CD14-positive monocyte (primary cell): Measurements from ENCODE around the gene SYNE3. TPM values are rescaled to one million over a fixed set of nuclear protein-coding genes. Genes with fewer than 3 reads are reported as not detected.

Source experiments
- DNase-seq, 3 donors: peaks; one replicate each; pipeline ENCODE4 v3.0.0-alpha.2; 2011 to 2022
- H2AFZ ChIP-seq: 2 replicates; pipeline ENCODE4 v1.6.0; 2012; ENCODE audit warnings: mild to moderate bottlenecking, low read depth, low read length, inconsistent platforms; ENCODE audit not compliant: insufficient read depth, poor library complexity, severe bottlenecking
- H3K27ac ChIP-seq, 2 donors: 1 replicate in 1 of 2; 2 replicates in 1 of 2; pipeline ENCODE4 v1.5.1; 2012 to 2013; ENCODE audit warnings: low read length in 2 of 2, control low read depth in 1 of 2, inconsistent platforms in 1 of 2, low read depth in 1 of 2, mild to moderate bottlenecking in 1 of 2
- H3K27me3 ChIP-seq, 2 donors: one replicate each; pipeline versions ENCODE4 v1.6.0 to v1.6.1; 2011 to 2013; ENCODE audit warnings: low read length in 2 of 2; ENCODE audit not compliant: control insufficient read depth in 2 of 2, insufficient read depth in 2 of 2
- H3K36me3 ChIP-seq, 2 donors: replicated peaks in 1 of 2; 1 replicate in 1 of 2; 2 replicates in 1 of 2; pipeline versions ENCODE4 v1.5.1 to v1.6.1; 2012 to 2013; ENCODE audit warnings: low read length in 2 of 2, control low read depth in 1 of 2, inconsistent platforms in 1 of 2, mild to moderate bottlenecking in 1 of 2; ENCODE audit not compliant: insufficient read depth in 2 of 2, control insufficient read depth in 1 of 2
- H3K4me1 ChIP-seq, 2 donors: 1 replicate in 1 of 2; 2 replicates in 1 of 2; pipeline versions ENCODE4 v1.5.1 to v1.6.1; 2012 to 2013; ENCODE audit warnings: low read length in 2 of 2, control low read depth in 1 of 2, inconsistent platforms in 1 of 2, mild to moderate bottlenecking in 1 of 2, moderate library complexity in 1 of 2; ENCODE audit not compliant: insufficient read depth in 2 of 2, control insufficient read depth in 1 of 2
- H3K4me2 ChIP-seq: replicated peaks from 2 replicates; pipeline ENCODE3; 2012; ENCODE audit warnings: low read length, moderate library complexity, mild to moderate bottlenecking; ENCODE audit not compliant: poor library complexity, severe bottlenecking; ENCODE audit errors: extremely low read depth
- H3K4me3 ChIP-seq, 3 experiments: fragments of 200-600 bp in 1 of 3; sonication (generic) in 1 of 3; replicated peaks in 1 of 3; 1 replicate in 2 of 3; 2 replicates in 1 of 3; pipeline ENCODE4 v1.5.1; 2011 to 2013; ENCODE audit warnings: low read length in 3 of 3, mild to moderate bottlenecking in 3 of 3, control low read depth in 2 of 3, low read depth in 2 of 3, inconsistent platforms in 1 of 3, moderate library complexity in 1 of 3
- H3K79me2 ChIP-seq: 2 replicates; pipeline ENCODE4 v1.6.0; 2012; ENCODE audit warnings: mild to moderate bottlenecking, control low read depth, inconsistent platforms, low read length, moderate library complexity; ENCODE audit not compliant: insufficient read depth
- H3K9ac ChIP-seq: 2 replicates; pipeline ENCODE4 v1.6.0; 2017; ENCODE audit warnings: low read length, mild to moderate bottlenecking; ENCODE audit not compliant: insufficient read depth, poor library complexity, severe bottlenecking
- H3K9me3 ChIP-seq, 2 donors: replicated peaks in 1 of 2; 1 replicate in 1 of 2; 2 replicates in 1 of 2; pipeline versions ENCODE4 v1.5.1 to v1.6.1; 2012 to 2013; ENCODE audit warnings: low read length in 2 of 2, control low read depth in 1 of 2; ENCODE audit not compliant: control insufficient read depth in 1 of 2, insufficient read depth in 1 of 2
- H4K20me1 ChIP-seq: 2 replicates; pipeline ENCODE4 v1.6.0; 2012; ENCODE audit warnings: mild to moderate bottlenecking, low read length, control low read depth, moderate library complexity; ENCODE audit not compliant: insufficient read depth
- H3K27ac Mint-ChIP-seq, 7 donors: one replicate each; pipeline ENCODE4 v1.8.0; 2020; ENCODE audit warnings: mild to moderate bottlenecking in 7 of 7, mixed read lengths in 7 of 7, moderate library complexity in 6 of 7, inconsistent platforms in 2 of 7
- H3K27me3 Mint-ChIP-seq, 3 donors: one replicate each; pipeline ENCODE4 v1.8.0; 2021 to 2022; ENCODE audit warnings: low read depth in 3 of 3, mild to moderate bottlenecking in 3 of 3, mixed read lengths in 3 of 3, moderate library complexity in 3 of 3, inconsistent platforms in 1 of 3
- H3K36me3 Mint-ChIP-seq, 2 donors: one replicate each; pipeline ENCODE4 v1.8.0; 2020; ENCODE audit warnings: mixed read lengths in 2 of 2, inconsistent platforms in 1 of 2, mild to moderate bottlenecking in 1 of 2
- H3K4me1 Mint-ChIP-seq: one replicate; pipeline ENCODE4 v1.8.0; 2020; ENCODE audit warnings: mild to moderate bottlenecking, mixed read lengths
- H3K4me3 Mint-ChIP-seq, 2 donors: one replicate each; pipeline ENCODE4 v1.8.0; 2020; ENCODE audit warnings: mild to moderate bottlenecking in 2 of 2, mixed read lengths in 2 of 2, moderate library complexity in 1 of 2
- H3K9me3 Mint-ChIP-seq, 7 donors: one replicate each; pipeline ENCODE4 v1.8.0; 2020 to 2022; ENCODE audit warnings: mixed read lengths in 7 of 7, mild to moderate bottlenecking in 6 of 7, moderate library complexity in 6 of 7, inconsistent platforms in 2 of 7
- CTCF ChIP-seq: fragments of 200-600 bp; IDR thresholded peaks from one replicate; pipeline ENCODE4 v1.8.0; 2022; ENCODE audit warnings: antibody characterized with exemption, mild to moderate bottlenecking
- WGBS: methylation state at CpG from one replicate; pipeline ENCODE4 v1.1.5; 2013; ENCODE audit warnings: missing lambda C conversion rate; ENCODE audit not compliant: insufficient coverage; 5-methylcytosine and 5-hydroxymethylcytosine counted together
- intact Hi-C, 2 donors: fragments of 100-400 bp; cut with micrococcal nuclease; formaldehyde crosslinking; loops; one replicate each; pipeline versions ENCODE4 v1.15.0 to v1.15.1; 2023
- polyA minus RNA-seq: library from RNA; depleted of rRNA, polyadenylated mRNA; stranded (reverse); fragments of >200 nt; gene quantifications from 2 replicates; pipeline ENCODE4 v1.2.3, GENCODE V29; 2012
- polyA plus RNA-seq, 3 donors: library from polyadenylated mRNA; depleted of rRNA in 1 of 3; unstranded in 2 of 3; stranded (reverse) in 1 of 3; fragments of 300-500 nt in 2 of 3; fragments of >200 nt in 1 of 3; fragmentation: Illumina TruSeq in 2 of 3; gene quantifications; 1 replicate in 2 of 3; 2 replicates in 1 of 3; pipeline ENCODE4 v1.2.3, GENCODE V29; 2012 to 2021
- total RNA-seq, 12 experiments: library from RNA in 1 of 12; stranded (reverse) in 1 of 12; fragments of 120-200 nt in 1 of 12; gene quantifications; one replicate each; pipeline ENCODE4 v1.2.4 and lab custom pipeline; 2013 to 2026; ENCODE audit warnings: mixed read lengths in 6 of 12, inconsistent platforms in 1 of 12

Gene SYNE3, protein sequence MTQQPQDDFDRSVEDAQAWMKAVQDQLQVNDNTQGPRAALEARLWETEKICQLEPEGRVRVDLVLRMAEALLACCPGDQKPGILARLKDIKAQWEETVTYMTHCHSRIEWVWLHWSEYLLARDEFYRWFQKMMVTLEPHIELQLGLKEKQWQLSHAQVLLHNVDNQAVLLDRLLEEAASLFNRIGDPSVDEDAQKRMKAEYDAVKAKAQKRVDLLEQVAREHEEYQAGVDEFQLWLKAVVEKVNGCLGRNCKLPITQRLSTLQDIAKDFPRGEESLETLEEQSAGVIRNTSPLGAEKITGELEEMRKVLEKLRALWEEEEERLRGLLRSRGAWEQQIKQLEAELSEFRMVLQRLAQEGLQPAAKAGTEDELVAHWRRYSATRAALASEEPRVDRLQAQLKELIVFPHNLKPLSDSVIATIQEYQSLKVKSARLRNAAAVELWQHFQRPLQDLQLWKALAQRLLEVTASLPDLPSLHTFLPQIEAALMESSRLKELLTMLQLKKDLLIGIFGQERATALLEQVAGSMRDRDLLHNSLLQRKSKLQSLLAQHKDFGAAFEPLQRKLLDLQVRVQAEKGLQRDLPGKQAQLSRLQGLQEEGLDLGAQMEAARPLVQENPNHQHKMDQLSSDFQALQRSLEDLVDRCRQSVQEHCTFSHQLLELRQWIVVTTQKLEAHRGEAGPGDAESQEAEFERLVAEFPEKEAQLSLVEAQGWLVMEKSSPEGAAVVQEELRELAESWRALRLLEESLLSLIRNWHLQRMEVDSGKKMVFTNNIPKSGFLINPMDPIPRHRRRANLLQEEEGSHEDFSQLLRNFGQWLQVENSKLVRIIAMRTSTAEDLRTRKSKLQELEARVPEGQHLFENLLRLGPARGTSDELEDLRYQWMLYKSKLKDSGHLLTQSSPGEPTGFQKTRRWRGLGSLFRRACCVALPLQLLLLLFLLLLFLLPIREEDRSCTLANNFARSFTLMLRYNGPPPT
- total RNA-seq (2013), result 26.3 TPM
- polyA plus RNA-seq (10 to 100 TPM in 1 of 3 donors, 1 to 10 TPM in 2; 2.6 to 26.1 (median 3.5) TPM), polyA minus RNA-seq (26.3 and 28.0 TPM in 2 replicates), total RNA-seq (lab: John Stamatoyannopoulos, UW) (47.6 to 221 (median 178) reads per million in 11 experiments)

- intact Hi-C loops, result loop anchor here (10.0 kb wide), 2 partner anchors 202 to 362 kb away; partner anchors contain the start of genes CLMN (in 1 of the 2) and DICER1 (in 1 of the 2)
- H3K9me3 Mint-ChIP-seq, result no peaks in the 10 kb centered on the region
- TF ChIP-seq CTCF, result no peak
Observed at GRCh38 chr14:95516554-95517181, at the start of gene SYNE3. Gene SYNE3 (minus strand): TSS chr14:95516650. CDS start chr14:95475821, 40,829 bp downstream.

More at GRCh38 chr14:95516554-95517181, at the start of gene SYNE3:
- H3K9ac ChIP-seq, result peak within 1 kb of the TSS; percentile 70
- peak in 1 of 3 donors; percentile 38 for DNase-seq
- Mint-ChIP-seq H3K27me3 (peaks cover 0 to 4% (median 0%) of the 10 kb centered on the region in 3 donors), H3K27ac (peak within 1 kb of the TSS; percentile 94 to 99 (median 98)), H3K4me3 (peak within 1 kb of the TSS; percentile 86 to 95), H3K36me3 (peaks cover 10 to 11% of the 10 kb centered on the region in 2 donors), H3K4me1 (peaks cover 74% of the 10 kb centered on the region)
- no peaks in the 10 kb centered on the region for H3K36me3 ChIP-seq
- H3K4me3 ChIP-seq, result peak within 1 kb of the TSS; percentile 62 to 90 (median 63)
- peak within 1 kb of the TSS; percentile 49 for H2AFZ ChIP-seq
- H3K9me3 ChIP-seq, result no peaks in the 10 kb centered on the region
- H3K27ac ChIP-seq, result peak within 1 kb of the TSS; percentile 86 to 92
- peaks cover 58% of the 10 kb centered on the region for H3K79me2 ChIP-seq
- H4K20me1 ChIP-seq, result peaks cover 41% of the 10 kb centered on the region
- 7% methylated on average over 45 of the region's 60 CpGs for WGBS
- peaks cover 84 to 87% of the 10 kb centered on the region in 2 donors for H3K4me1 ChIP-seq
- peak within 1 kb of the TSS; percentile 90 for H3K4me2 ChIP-seq
- H3K27me3 ChIP-seq, result no peaks in the 10 kb centered on the region
